WTC11 (cell line): Measurements from ENCODE around the gene RPS29.

ENCODE experiments used
- ELF4 ChIP-seq: sonication (generic); formaldehyde crosslinking; IDR thresholded peaks from 2 replicates; pipeline ENCODE4 v1.8.1; 2022; ENCODE audit warnings: low read depth, mild to moderate bottlenecking, moderate library complexity, missing genetic modification reagents
- FOXJ3 ChIP-seq: sonication (generic); formaldehyde crosslinking; IDR thresholded peaks from 2 replicates; pipeline ENCODE4 v1.9.0; 2021; ENCODE audit warnings: missing genetic modification reagents, mild to moderate bottlenecking, borderline replicate concordance
- GRHL2 ChIP-seq: fragments of 250-450 bp; sonication (Bioruptor Pico); IDR thresholded peaks from 2 replicates; pipeline ENCODE4 v1.8.0; 2022; ENCODE audit warnings: mild to moderate bottlenecking, moderate library complexity; ENCODE audit not compliant: insufficient replicate concordance, severe bottlenecking
- MXD4 ChIP-seq: fragments of 250-450 bp; sonication (Bioruptor Pico); IDR thresholded peaks from 2 replicates; pipeline ENCODE4 v1.8.0; 2021; ENCODE audit warnings: mild to moderate bottlenecking, moderate library complexity, borderline replicate concordance
- NR3C1 ChIP-seq: sonication (generic); formaldehyde crosslinking; conservative IDR thresholded peaks from 2 replicates; pipeline ENCODE4 v1.8.1; 2023; ENCODE audit warnings: low read depth, mild to moderate bottlenecking, missing genetic modification reagents
- PRRX2 ChIP-seq: fragments of 250-450 bp; sonication (Bioruptor Pico); IDR thresholded peaks from 2 replicates; pipeline ENCODE4 v1.8.0; 2021; ENCODE audit warnings: mild to moderate bottlenecking
- TCF7 ChIP-seq: sonication (generic); formaldehyde crosslinking; IDR thresholded peaks from 2 replicates; pipeline ENCODE4 v1.8.0; 2022; ENCODE audit warnings: mild to moderate bottlenecking, low read depth, missing genetic modification reagents, moderate library complexity
- TEAD4 ChIP-seq: sonication (generic); formaldehyde crosslinking; IDR thresholded peaks from 2 replicates; pipeline ENCODE4 v1.8.0; 2022; ENCODE audit warnings: mild to moderate bottlenecking, missing genetic modification reagents
- ZNF138 ChIP-seq: sonication (generic); formaldehyde crosslinking; conservative IDR thresholded peaks from 2 replicates; pipeline ENCODE4 v1.8.1; 2022; ENCODE audit warnings: mild to moderate bottlenecking, moderate library complexity, missing genetic modification reagents
- TF ChIP-seq, protein P1 (sequence below): fragments of 200-600 bp; IDR thresholded peaks from 2 replicates; pipeline ENCODE4 v1.8.0; 2022; ENCODE audit warnings: antibody characterized with exemption
- TF ChIP-seq, protein P2 (sequence below): sonication (generic); formaldehyde crosslinking; IDR thresholded peaks from 2 replicates; pipeline ENCODE4 v1.8.0; 2023; ENCODE audit warnings: missing genetic modification reagents, mild to moderate bottlenecking, borderline replicate concordance
- TF ChIP-seq, protein P3 (sequence below): sonication (generic); formaldehyde crosslinking; IDR thresholded peaks from 2 replicates; pipeline ENCODE4 v1.8.0; 2022; ENCODE audit warnings: mild to moderate bottlenecking, missing genetic modification reagents
- TF ChIP-seq, protein P4 (sequence below): sonication (generic); formaldehyde crosslinking; IDR thresholded peaks from 2 replicates; pipeline ENCODE4 v1.8.1; 2022; ENCODE audit warnings: missing genetic modification reagents, borderline replicate concordance
- TF ChIP-seq, protein P5 (sequence below): sonication (generic); formaldehyde crosslinking; IDR thresholded peaks from 2 replicates; pipeline ENCODE4 v1.8.0; 2022; ENCODE audit warnings: mild to moderate bottlenecking, missing genetic modification reagents

DNA sequence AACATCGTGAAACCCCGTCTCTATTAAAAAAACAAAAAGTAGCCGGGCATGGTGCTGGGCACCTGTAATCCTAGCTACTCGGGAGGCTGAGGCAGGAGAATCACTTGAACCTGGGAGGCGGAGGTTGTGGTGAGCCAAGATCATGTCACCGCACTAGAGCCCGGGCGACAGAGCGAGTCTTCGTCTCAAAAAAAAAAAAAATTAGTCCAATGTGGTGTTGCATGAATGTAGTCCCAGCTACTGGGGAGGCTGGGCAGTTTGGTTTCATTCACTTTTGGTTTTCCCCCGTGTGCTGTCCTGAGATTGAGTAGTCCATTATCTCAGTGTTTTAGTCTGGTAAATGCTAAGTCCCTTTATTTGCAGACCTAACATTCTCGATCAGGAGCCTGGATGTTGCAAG, 19.5 kb downstream of the RPS29 start:
- TF ChIP-seq, protein P1, sequence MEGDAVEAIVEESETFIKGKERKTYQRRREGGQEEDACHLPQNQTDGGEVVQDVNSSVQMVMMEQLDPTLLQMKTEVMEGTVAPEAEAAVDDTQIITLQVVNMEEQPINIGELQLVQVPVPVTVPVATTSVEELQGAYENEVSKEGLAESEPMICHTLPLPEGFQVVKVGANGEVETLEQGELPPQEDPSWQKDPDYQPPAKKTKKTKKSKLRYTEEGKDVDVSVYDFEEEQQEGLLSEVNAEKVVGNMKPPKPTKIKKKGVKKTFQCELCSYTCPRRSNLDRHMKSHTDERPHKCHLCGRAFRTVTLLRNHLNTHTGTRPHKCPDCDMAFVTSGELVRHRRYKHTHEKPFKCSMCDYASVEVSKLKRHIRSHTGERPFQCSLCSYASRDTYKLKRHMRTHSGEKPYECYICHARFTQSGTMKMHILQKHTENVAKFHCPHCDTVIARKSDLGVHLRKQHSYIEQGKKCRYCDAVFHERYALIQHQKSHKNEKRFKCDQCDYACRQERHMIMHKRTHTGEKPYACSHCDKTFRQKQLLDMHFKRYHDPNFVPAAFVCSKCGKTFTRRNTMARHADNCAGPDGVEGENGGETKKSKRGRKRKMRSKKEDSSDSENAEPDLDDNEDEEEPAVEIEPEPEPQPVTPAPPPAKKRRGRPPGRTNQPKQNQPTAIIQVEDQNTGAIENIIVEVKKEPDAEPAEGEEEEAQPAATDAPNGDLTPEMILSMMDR: no peak
- no peak for TF ChIP-seq FOXJ3 (CRISPR knock-in tag)
- TF ChIP-seq TEAD4 (CRISPR knock-in tag): no peak
- TF ChIP-seq, protein P2, sequence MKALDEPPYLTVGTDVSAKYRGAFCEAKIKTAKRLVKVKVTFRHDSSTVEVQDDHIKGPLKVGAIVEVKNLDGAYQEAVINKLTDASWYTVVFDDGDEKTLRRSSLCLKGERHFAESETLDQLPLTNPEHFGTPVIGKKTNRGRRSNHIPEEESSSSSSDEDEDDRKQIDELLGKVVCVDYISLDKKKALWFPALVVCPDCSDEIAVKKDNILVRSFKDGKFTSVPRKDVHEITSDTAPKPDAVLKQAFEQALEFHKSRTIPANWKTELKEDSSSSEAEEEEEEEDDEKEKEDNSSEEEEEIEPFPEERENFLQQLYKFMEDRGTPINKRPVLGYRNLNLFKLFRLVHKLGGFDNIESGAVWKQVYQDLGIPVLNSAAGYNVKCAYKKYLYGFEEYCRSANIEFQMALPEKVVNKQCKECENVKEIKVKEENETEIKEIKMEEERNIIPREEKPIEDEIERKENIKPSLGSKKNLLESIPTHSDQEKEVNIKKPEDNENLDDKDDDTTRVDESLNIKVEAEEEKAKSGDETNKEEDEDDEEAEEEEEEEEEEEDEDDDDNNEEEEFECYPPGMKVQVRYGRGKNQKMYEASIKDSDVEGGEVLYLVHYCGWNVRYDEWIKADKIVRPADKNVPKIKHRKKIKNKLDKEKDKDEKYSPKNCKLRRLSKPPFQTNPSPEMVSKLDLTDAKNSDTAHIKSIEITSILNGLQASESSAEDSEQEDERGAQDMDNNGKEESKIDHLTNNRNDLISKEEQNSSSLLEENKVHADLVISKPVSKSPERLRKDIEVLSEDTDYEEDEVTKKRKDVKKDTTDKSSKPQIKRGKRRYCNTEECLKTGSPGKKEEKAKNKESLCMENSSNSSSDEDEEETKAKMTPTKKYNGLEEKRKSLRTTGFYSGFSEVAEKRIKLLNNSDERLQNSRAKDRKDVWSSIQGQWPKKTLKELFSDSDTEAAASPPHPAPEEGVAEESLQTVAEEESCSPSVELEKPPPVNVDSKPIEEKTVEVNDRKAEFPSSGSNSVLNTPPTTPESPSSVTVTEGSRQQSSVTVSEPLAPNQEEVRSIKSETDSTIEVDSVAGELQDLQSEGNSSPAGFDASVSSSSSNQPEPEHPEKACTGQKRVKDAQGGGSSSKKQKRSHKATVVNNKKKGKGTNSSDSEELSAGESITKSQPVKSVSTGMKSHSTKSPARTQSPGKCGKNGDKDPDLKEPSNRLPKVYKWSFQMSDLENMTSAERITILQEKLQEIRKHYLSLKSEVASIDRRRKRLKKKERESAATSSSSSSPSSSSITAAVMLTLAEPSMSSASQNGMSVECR (CRISPR knock-in tag): no peak
- TF ChIP-seq, protein P3, sequence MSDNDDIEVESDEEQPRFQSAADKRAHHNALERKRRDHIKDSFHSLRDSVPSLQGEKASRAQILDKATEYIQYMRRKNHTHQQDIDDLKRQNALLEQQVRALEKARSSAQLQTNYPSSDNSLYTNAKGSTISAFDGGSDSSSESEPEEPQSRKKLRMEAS (CRISPR knock-in tag): no peak
- TF ChIP-seq NR3C1 (CRISPR knock-in tag): no peak
- TF ChIP-seq MXD4 (CRISPR knock-in tag): no peak
- no peak for TF ChIP-seq ZNF138 (CRISPR knock-in tag)
- TF ChIP-seq TCF7 (CRISPR knock-in tag): no peak
- no peak for TF ChIP-seq ELF4 (CRISPR knock-in tag)
- no peak for TF ChIP-seq PRRX2 (CRISPR knock-in tag)
- TF ChIP-seq, protein P4, sequence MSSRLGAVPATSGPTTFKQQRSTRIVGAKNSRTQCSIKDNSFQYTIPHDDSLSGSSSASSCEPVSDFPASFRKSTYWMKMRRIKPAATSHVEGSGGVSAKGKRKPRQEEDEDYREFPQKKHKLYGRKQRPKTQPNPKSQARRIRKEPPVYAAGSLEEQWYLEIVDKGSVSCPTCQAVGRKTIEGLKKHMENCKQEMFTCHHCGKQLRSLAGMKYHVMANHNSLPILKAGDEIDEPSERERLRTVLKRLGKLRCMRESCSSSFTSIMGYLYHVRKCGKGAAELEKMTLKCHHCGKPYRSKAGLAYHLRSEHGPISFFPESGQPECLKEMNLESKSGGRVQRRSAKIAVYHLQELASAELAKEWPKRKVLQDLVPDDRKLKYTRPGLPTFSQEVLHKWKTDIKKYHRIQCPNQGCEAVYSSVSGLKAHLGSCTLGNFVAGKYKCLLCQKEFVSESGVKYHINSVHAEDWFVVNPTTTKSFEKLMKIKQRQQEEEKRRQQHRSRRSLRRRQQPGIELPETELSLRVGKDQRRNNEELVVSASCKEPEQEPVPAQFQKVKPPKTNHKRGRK (CRISPR knock-in tag): no peak
- no peak for TF ChIP-seq GRHL2
- TF ChIP-seq, protein P5, sequence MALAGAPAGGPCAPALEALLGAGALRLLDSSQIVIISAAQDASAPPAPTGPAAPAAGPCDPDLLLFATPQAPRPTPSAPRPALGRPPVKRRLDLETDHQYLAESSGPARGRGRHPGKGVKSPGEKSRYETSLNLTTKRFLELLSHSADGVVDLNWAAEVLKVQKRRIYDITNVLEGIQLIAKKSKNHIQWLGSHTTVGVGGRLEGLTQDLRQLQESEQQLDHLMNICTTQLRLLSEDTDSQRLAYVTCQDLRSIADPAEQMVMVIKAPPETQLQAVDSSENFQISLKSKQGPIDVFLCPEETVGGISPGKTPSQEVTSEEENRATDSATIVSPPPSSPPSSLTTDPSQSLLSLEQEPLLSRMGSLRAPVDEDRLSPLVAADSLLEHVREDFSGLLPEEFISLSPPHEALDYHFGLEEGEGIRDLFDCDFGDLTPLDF (CRISPR knock-in tag): no peak
